ENCODE measurements around the gene FUT1. TPM values are rescaled to one million over a fixed set of nuclear protein-coding genes. Genes with fewer than 3 reads are reported as not detected.
"Not testable (repeated sequence)": the region's sequence is repeated elsewhere in the genome, so short reads cannot be mapped to it uniquely, and the experiment has no call there.

The FUT1 gene
- total RNA-seq, 1 donor from 2014 or later, result 5.7 TPM

DNA sequence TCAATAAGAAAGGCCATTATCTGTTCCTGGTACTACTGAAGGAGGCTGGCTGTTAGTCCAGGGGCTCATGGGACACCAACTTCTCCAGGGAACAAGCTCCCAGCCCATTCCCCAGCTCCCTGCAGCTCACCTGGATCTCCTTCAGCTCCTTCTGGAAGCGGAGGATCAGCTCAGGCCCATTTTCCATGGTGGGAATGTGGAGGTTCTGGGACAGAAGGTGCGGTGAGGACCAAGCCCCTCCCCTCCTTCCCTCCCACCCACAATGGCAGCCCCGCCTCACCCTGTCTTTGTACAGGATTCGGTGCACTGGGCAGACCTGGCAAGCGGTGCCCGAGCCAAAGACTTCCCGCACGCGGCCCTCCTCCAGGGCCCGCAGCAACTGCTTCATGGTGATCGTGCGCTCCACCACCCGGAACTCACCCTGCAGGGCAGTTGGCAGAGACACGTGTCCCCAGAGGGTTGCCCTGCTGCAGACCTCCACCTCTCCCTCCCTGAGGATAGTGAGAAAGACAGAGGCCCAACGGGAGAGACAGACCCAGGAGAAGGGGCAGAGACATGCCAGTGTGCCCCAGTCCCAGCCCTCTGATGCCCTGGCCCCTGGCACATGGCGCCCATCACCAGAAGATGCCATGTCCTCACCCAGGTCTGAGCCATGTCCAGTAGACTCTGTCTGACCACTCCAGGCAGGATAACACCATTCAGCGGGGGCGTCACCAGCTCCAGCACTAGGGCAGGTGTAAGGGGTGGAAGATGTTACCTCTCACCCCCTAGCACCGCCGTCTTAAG lies 44.0 kb upstream of the FUT1 start:
- Mint-ChIP-seq H3K27me3 (ENCODE audit: unreplicated experiment) (peaks cover 6% of the 10 kb centered on the region), H3K4me3 (ENCODE audit: unreplicated experiment) (no peak overlapping the region), H3K36me3 (ENCODE audit: low read depth, unreplicated experiment) (peaks cover 3% of the 10 kb centered on the region), H3K4me1 (ENCODE audit: unreplicated experiment) (peaks cover 2% of the 10 kb centered on the region), H3K9me3 (ENCODE audit: unreplicated experiment) (no peaks in the 10 kb centered on the region), H3K27ac (ENCODE audit: unreplicated experiment) (no peak overlapping the region)
- TF ChIP-seq, protein P1, sequence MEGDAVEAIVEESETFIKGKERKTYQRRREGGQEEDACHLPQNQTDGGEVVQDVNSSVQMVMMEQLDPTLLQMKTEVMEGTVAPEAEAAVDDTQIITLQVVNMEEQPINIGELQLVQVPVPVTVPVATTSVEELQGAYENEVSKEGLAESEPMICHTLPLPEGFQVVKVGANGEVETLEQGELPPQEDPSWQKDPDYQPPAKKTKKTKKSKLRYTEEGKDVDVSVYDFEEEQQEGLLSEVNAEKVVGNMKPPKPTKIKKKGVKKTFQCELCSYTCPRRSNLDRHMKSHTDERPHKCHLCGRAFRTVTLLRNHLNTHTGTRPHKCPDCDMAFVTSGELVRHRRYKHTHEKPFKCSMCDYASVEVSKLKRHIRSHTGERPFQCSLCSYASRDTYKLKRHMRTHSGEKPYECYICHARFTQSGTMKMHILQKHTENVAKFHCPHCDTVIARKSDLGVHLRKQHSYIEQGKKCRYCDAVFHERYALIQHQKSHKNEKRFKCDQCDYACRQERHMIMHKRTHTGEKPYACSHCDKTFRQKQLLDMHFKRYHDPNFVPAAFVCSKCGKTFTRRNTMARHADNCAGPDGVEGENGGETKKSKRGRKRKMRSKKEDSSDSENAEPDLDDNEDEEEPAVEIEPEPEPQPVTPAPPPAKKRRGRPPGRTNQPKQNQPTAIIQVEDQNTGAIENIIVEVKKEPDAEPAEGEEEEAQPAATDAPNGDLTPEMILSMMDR (IDR thresholded peaks at IDR 0.05; ENCODE audit: unreplicated experiment), result no peak
- no peak for DNase-seq (ENCODE audit: low spot score)

DNA sequence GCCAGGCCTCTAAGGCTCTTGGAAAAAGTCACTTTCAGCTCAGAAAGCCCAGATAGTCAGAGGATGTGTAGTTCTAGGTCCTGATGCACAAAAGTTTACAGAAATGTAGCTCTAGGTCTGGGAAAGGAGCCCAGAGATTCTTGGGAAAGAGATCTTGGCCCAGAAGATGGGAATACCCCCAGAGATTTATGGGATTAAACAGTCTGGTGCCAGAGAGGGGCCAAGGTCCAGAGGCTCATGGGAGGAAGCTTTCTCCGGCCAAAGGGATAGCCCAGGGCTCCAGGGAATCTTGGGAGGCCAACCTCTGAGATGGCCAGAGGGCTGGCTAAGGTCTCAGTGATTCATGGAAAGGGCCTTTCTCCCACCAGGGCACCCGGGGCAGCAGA lies 43.2 kb upstream of the FUT1 start:
- Mint-ChIP-seq H3K36me3 (ENCODE audit: low read depth, unreplicated experiment) (peaks cover 3% of the 10 kb centered on the region), H3K9me3 (ENCODE audit: unreplicated experiment) (no peaks in the 10 kb centered on the region), H3K4me1 (ENCODE audit: unreplicated experiment) (peaks cover 2% of the 10 kb centered on the region), H3K27me3 (ENCODE audit: unreplicated experiment) (peaks cover 4% of the 10 kb centered on the region), H3K4me3 (ENCODE audit: unreplicated experiment) (peak overlapping the region; percentile 94), H3K27ac (ENCODE audit: unreplicated experiment) (peak overlapping the region; percentile 93)
- DNase-seq (ENCODE audit: low spot score), result no peak
- TF ChIP-seq, protein P1 (IDR thresholded peaks at IDR 0.05; ENCODE audit: unreplicated experiment), result no peak

DNA sequence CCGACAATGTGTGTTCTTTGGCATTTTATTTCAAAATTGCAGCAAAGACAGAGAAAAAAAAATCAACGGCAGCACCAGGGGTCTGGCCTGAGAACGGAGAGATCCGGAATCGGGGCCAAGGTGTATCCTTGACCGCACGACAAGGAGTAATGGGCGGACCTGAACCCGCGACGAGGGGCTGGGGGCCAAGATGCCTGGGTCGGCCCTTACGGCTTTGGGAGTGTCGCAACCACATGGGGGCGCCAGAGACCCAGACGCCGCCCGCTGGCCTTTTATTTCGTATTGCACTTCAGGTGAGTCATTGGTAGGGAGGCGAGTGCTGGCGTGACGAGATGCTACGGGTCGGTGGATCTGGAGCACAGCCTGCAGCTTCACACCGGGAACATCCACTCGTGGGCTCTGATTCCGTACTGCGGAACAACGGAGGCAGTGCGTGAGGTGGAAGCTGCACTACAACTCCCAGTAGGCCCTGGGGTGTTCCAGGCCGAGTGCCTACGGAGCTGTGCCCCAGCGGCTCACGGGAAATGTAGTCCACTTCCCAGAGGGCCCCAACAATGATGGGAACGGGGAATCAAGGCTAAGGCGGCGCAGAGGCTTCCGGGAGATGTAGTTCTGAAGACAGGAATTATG lies 42.7 kb upstream of the FUT1 start:
- TF ChIP-seq, protein P1 (IDR thresholded peaks at IDR 0.05; ENCODE audit: unreplicated experiment), result peak; percentile 93
- Mint-ChIP-seq H3K36me3 (ENCODE audit: low read depth, unreplicated experiment) (peaks cover 3% of the 10 kb centered on the region), H3K27me3 (ENCODE audit: unreplicated experiment) (peaks cover 4% of the 10 kb centered on the region), H3K9me3 (ENCODE audit: unreplicated experiment) (no peaks in the 10 kb centered on the region), H3K27ac (ENCODE audit: unreplicated experiment) (peak overlapping the region; percentile 93), H3K4me3 (ENCODE audit: unreplicated experiment) (peak overlapping the region; percentile 94), H3K4me1 (ENCODE audit: unreplicated experiment) (peaks cover 2% of the 10 kb centered on the region)
- peak; percentile 87 for DNase-seq (ENCODE audit: low spot score)

DNA sequence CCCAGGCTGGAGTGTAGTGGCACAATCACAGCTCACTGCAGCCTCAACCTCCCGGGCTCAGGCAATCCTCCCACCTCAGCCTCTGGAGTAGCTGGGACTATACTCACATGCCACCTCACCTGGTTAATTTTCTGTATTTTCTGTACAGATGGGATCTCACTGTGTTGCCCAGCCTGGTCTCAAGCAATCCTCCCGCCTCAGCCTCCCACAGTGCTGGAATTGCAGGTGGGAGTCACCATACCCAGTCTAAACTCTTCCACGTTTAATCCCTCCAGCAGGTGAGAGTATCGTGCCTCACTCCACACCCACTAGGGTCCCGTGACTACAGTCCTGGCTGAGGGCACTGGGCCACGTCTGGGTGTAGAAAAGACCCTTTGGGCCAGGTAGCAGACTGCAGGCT lies 41.9 kb upstream of the FUT1 start:
- TF ChIP-seq, protein P1 (IDR thresholded peaks at IDR 0.05; ENCODE audit: unreplicated experiment), result no peak
- DNase-seq (ENCODE audit: low spot score), result no peak
- Mint-ChIP-seq H3K36me3 (ENCODE audit: low read depth, unreplicated experiment) (peaks cover 3% of the 10 kb centered on the region), H3K4me1 (ENCODE audit: unreplicated experiment) (peaks cover 2% of the 10 kb centered on the region), H3K27me3 (ENCODE audit: unreplicated experiment) (peaks cover 4% of the 10 kb centered on the region), H3K27ac (ENCODE audit: unreplicated experiment) (peak overlapping the region; percentile 74), H3K4me3 (ENCODE audit: unreplicated experiment) (peak overlapping the region; percentile 94), H3K9me3 (ENCODE audit: unreplicated experiment) (no peaks in the 10 kb centered on the region)

DNA sequence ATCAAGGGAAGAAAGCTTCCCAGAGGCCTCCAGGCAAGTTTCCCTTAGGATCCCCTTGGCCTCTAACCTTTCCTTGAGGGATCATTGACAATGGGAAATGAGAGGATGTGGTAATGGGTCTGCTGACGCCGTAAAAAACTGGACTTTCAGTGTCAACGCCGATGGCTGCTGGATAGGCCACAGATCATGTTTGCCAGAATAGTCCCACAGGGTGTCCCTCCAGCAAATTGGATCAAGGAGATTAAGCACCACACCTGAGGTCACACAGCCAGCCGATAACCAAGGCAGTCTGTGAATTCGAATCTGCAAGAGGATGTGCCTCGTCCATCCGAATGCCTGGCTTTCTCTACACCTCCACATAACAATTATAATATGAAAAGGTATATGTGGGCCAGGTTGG lies 40.8 kb upstream of the FUT1 start:
- peaks cover 1% of the 10 kb centered on the region for H3K4me1 Mint-ChIP-seq (ENCODE audit: unreplicated experiment)
- H3K4me3 Mint-ChIP-seq (ENCODE audit: unreplicated experiment), result no peak overlapping the region
- no peaks in the 10 kb centered on the region for H3K9me3 Mint-ChIP-seq (ENCODE audit: unreplicated experiment)
- H3K27me3 Mint-ChIP-seq (ENCODE audit: unreplicated experiment), result peaks cover 1% of the 10 kb centered on the region
- TF ChIP-seq, protein P1 (IDR thresholded peaks at IDR 0.05; ENCODE audit: unreplicated experiment), result no peak
- peaks cover 3% of the 10 kb centered on the region for H3K36me3 Mint-ChIP-seq (ENCODE audit: low read depth, unreplicated experiment)
- DNase-seq (ENCODE audit: low spot score), result no peak
- H3K27ac Mint-ChIP-seq (ENCODE audit: unreplicated experiment), result no peak overlapping the region

DNA sequence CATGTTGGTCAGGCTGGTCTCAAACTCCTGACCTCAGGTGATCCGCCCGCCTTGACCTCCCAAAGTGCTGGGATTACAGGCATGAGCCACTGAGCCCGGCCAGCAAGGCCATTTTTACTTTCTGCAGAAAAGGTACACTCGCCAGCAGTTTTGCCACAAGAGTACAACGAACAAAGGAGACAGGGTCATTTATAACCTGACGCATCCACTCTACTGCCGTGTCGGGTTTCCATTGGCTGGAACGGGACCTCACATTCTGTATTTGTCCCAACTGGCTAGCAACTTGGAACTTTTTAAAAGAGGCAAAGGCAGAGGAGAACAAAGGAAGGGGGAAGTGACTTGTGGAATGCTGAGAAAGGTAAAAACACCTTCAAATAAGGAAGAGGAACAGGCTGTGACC lies 34.9 kb upstream of the FUT1 start:
- H3K9me3 Mint-ChIP-seq (ENCODE audit: unreplicated experiment); H3K27me3 Mint-ChIP-seq (ENCODE audit: unreplicated experiment); H3K36me3 Mint-ChIP-seq (ENCODE audit: low read depth, unreplicated experiment); H3K4me3 Mint-ChIP-seq (ENCODE audit: unreplicated experiment); DNase-seq (ENCODE audit: low spot score); H3K27ac Mint-ChIP-seq (ENCODE audit: unreplicated experiment); H3K4me1 Mint-ChIP-seq (ENCODE audit: unreplicated experiment): not testable (repeated sequence)

DNA sequence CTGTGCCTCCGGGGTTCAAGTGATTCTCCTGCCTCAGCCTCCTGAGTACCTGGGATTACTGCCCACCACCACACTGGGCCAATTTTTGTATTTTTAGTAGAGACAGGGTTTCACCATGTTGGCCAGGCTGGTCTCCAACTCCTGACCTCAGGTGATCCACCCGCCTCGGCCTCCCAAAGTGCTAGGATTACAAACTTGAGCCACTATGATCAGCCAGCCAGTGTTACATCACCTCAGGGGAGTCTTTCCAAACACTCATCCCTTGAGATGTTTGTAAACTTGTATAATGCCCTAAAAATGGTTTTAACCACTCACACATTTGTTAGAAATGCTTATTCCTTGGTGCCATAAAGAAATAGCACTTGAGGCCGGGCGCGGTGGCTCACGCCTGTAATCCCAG lies 34.0 kb upstream of the FUT1 start:
- H3K27ac Mint-ChIP-seq (ENCODE audit: unreplicated experiment); DNase-seq (ENCODE audit: low spot score); H3K4me3 Mint-ChIP-seq (ENCODE audit: unreplicated experiment); H3K4me1 Mint-ChIP-seq (ENCODE audit: unreplicated experiment); H3K9me3 Mint-ChIP-seq (ENCODE audit: unreplicated experiment); H3K36me3 Mint-ChIP-seq (ENCODE audit: low read depth, unreplicated experiment); H3K27me3 Mint-ChIP-seq (ENCODE audit: unreplicated experiment): not testable (repeated sequence)

All from endothelial cell (in vitro differentiated cells).